Activated CD8-positive, alpha-beta T cell treated with anti-CD3 and anti-CD28 coated beads for 36 hours (primary cell): ENCODE measurements around the gene NIPAL4. TPM values are rescaled to one million over a fixed set of nuclear protein-coding genes. Genes with fewer than 3 reads are reported as not detected.

Source experiments
- ATAC-seq: fragments of 200-7000 bp; cut with Tn5 transposase; one replicate; pipeline ENCODE4 v1.10.0; 2021; ENCODE audit warnings: mild to moderate bottlenecking, moderate library complexity
- CTCF ChIA-PET: fragments of 350-600 bp; sonication (Branson Sonifier 250); formaldehyde crosslinking; loops from one replicate; lab custom pipeline; 2021; ENCODE audit warnings: antibody characterized with exemption; lab: Charles Lee
- POLR2A ChIA-PET: fragments of 350-600 bp; sonication (Branson Sonifier 250); formaldehyde crosslinking; loops from one replicate; lab custom pipeline; 2021; ENCODE audit warnings: antibody characterized with exemption; lab: Charles Lee
- DNase-seq: peaks from one replicate; pipeline ENCODE4 v3.0.0-alpha.2; 2020
- H3K27ac Mint-ChIP-seq: one replicate; pipeline ENCODE4 v1.8.0; 2021; ENCODE audit warnings: mild to moderate bottlenecking, mixed read lengths
- H3K27me3 Mint-ChIP-seq: one replicate; pipeline ENCODE4 v1.8.0; 2021; ENCODE audit warnings: mixed read lengths
- H3K36me3 Mint-ChIP-seq: one replicate; pipeline ENCODE4 v1.8.0; 2021; ENCODE audit warnings: low read depth, mixed read lengths
- H3K4me1 Mint-ChIP-seq: one replicate; pipeline ENCODE4 v1.8.0; 2021; ENCODE audit warnings: low read depth, mixed read lengths
- H3K4me3 Mint-ChIP-seq: one replicate; pipeline ENCODE4 v1.8.0; 2021; ENCODE audit warnings: mild to moderate bottlenecking, moderate library complexity, mixed read lengths
- H3K9me3 Mint-ChIP-seq: one replicate; pipeline ENCODE4 v1.8.0; 2021; ENCODE audit warnings: mixed read lengths
- CTCF ChIP-seq: fragments of 200-600 bp; IDR thresholded peaks from one replicate; pipeline ENCODE4 v1.8.0; 2022; ENCODE audit warnings: antibody characterized with exemption, mild to moderate bottlenecking
- intact Hi-C: fragments of 100-400 bp; cut with micrococcal nuclease; formaldehyde crosslinking; loops from one replicate; pipeline ENCODE4 v1.10.0; 2022
- total RNA-seq, 2 experiments: library from RNA; stranded (reverse); gene quantifications; one replicate each; pipeline ENCODE4 v1.2.3, GENCODE V29; 2021

NIPAL4 gene
- total RNA-seq, 2 experiments from 2014 or later, result 0.29 to 0.72 TPM

GRCh38 chr5:157504053-157504452, 44.0 kb downstream of the NIPAL4 start:
- H3K27ac Mint-ChIP-seq, result no peak overlapping the region
- intact Hi-C loops, result no loop called here
- DNase-seq, result no peak
- no peak for TF ChIP-seq CTCF
- no peak for ATAC-seq
- H3K27me3 Mint-ChIP-seq, result no peaks in the 10 kb centered on the region
- no peaks in the 10 kb centered on the region for H3K9me3 Mint-ChIP-seq
- CTCF ChIA-PET, result interaction anchor here (1.0 to 2.1 kb wide), 2 partner anchors 32 to 239 kb away, joined by 4 to 8 read pairs; partner anchors contain the start of gene LSM11
- H3K4me1 Mint-ChIP-seq, result no peaks in the 10 kb centered on the region
- POLR2A ChIA-PET, result no interaction called here
- no peak overlapping the region for H3K4me3 Mint-ChIP-seq
- H3K36me3 Mint-ChIP-seq, result no peaks in the 10 kb centered on the region

- ATAC-seq, result no peak
- H3K27ac Mint-ChIP-seq, result no peak overlapping the region
- H3K4me3 Mint-ChIP-seq, result no peak overlapping the region
- no peak for TF ChIP-seq CTCF
- no peaks in the 10 kb centered on the region for H3K4me1 Mint-ChIP-seq
- POLR2A ChIA-PET, result no interaction called here
- H3K27me3 Mint-ChIP-seq, result no peaks in the 10 kb centered on the region
- intact Hi-C loops, result no loop called here
- no peaks in the 10 kb centered on the region for H3K9me3 Mint-ChIP-seq
- CTCF ChIA-PET, result interaction anchor here (2.1 kb wide), 1 partner anchor 238 kb away, joined by 8 read pairs; the partner anchor contains the start of gene LSM11
- DNase-seq, result no peak
- H3K36me3 Mint-ChIP-seq, result no peaks in the 10 kb centered on the region
Measured at GRCh38 chr5:157505496-157505895, 45.5 kb downstream of the NIPAL4 start.

GRCh38 chr5:157506066-157506590, 46.1 kb downstream of the NIPAL4 start:
- CTCF ChIA-PET, result interaction anchor here (0.9 kb wide), 1 partner anchor 34 kb away, joined by 3 read pairs; no protein-coding TSS in a partner anchor
- intact Hi-C loops, result no loop called here
- Mint-ChIP-seq H3K27me3 (no peaks in the 10 kb centered on the region), H3K36me3 (no peaks in the 10 kb centered on the region), H3K4me1 (no peaks in the 10 kb centered on the region), H3K27ac (no peak overlapping the region), H3K9me3 (no peaks in the 10 kb centered on the region), H3K4me3 (no peak overlapping the region)
- no peak for DNase-seq
- no peak for TF ChIP-seq CTCF
- ATAC-seq, result no peak
- POLR2A ChIA-PET, result no interaction called here

- H3K4me1 Mint-ChIP-seq, result no peaks in the 10 kb centered on the region
- no peak overlapping the region for H3K27ac Mint-ChIP-seq
- no peaks in the 10 kb centered on the region for H3K9me3 Mint-ChIP-seq
- ATAC-seq (no peak), DNase-seq (no peak)
- H3K36me3 Mint-ChIP-seq, result no peaks in the 10 kb centered on the region
- H3K4me3 Mint-ChIP-seq, result no peak overlapping the region
- intact Hi-C loops, result no loop called here
- ChIA-PET POLR2A (no interaction called here), CTCF (interaction anchor here (0.9 kb wide), 1 partner anchor 35 kb away, joined by 3 read pairs; no protein-coding TSS in a partner anchor)
- no peak for TF ChIP-seq CTCF
- no peaks in the 10 kb centered on the region for H3K27me3 Mint-ChIP-seq
Measured at GRCh38 chr5:157506981-157507780, 47.2 kb downstream of the NIPAL4 start.

GRCh38 chr5:157509093-157509492, 49.1 kb downstream of the NIPAL4 start:
- no peak for TF ChIP-seq CTCF
- Mint-ChIP-seq H3K9me3 (no peaks in the 10 kb centered on the region), H3K4me3 (no peak overlapping the region), H3K27ac (no peak overlapping the region), H3K27me3 (no peaks in the 10 kb centered on the region), H3K36me3 (no peaks in the 10 kb centered on the region), H3K4me1 (no peaks in the 10 kb centered on the region)
- CTCF ChIA-PET, result interaction anchor here (0.7 to 1.0 kb wide), 2 partner anchors 37 to 59 kb away, joined by 3 read pairs; no protein-coding TSS in a partner anchor
- DNase-seq (no peak), ATAC-seq (no peak)
- POLR2A ChIA-PET, result no interaction called here
- intact Hi-C loops, result no loop called here
